Kidney (tissue), 14 donors: ENCODE data around the gene IL1RAPL2. TPM values are rescaled to one million over a fixed set of nuclear protein-coding genes. Genes with fewer than 3 reads are reported as not detected.

ENCODE experiments used
- DNase-seq, 5 donors: peaks; one replicate each; pipeline ENCODE4 v3.0.0-alpha.2; 2013 to 2020
- FAIRE-seq: peaks from 2 replicates; lab custom pipeline; 2012; peaks lifted over from hg19 to GRCh38; lab: Jason Lieb, UNC
- H3K27ac ChIP-seq, 2 donors: one replicate each; pipeline ENCODE4 v1.7.0; 2013; ENCODE audit warnings: low read depth in 2 of 2, low read length in 2 of 2, inconsistent platforms in 1 of 2
- H3K27me3 ChIP-seq: one replicate; pipeline ENCODE4 v1.7.1; 2013; ENCODE audit warnings: low read length, inconsistent platforms; ENCODE audit not compliant: control insufficient read depth, insufficient read depth
- H3K36me3 ChIP-seq, 3 donors: one replicate each; pipeline versions ENCODE4 v1.7.0 to v1.7.1; 2013; ENCODE audit warnings: low read length in 3 of 3, control low read depth in 1 of 3, inconsistent platforms in 1 of 3; ENCODE audit not compliant: insufficient read depth in 3 of 3, control insufficient read depth in 2 of 3
- H3K4me1 ChIP-seq, 3 donors: one replicate each; pipeline versions ENCODE4 v1.7.0 to v1.7.1; 2013; ENCODE audit warnings: low read length in 3 of 3, inconsistent platforms in 1 of 3, low read depth in 1 of 3; ENCODE audit not compliant: control insufficient read depth in 2 of 3, insufficient read depth in 2 of 3
- H3K4me3 ChIP-seq, 3 donors: one replicate each; pipeline versions ENCODE4 v1.7.0 to v1.8.1; 2013; ENCODE audit warnings: low read length in 3 of 3, control low read depth in 1 of 3, inconsistent platforms in 1 of 3
- H3K9ac ChIP-seq, 3 donors: one replicate each; pipeline versions ENCODE4 v1.7.0 to v1.7.1; 2013; ENCODE audit warnings: low read length in 3 of 3, control low read depth in 1 of 3, inconsistent platforms in 1 of 3
- H3K9me3 ChIP-seq, 3 donors: one replicate each; pipeline versions ENCODE4 v1.7.0 to v1.7.1; 2013; ENCODE audit warnings: low read length in 3 of 3, control low read depth in 1 of 3, inconsistent platforms in 1 of 3; ENCODE audit not compliant: control insufficient read depth in 2 of 3, insufficient read depth in 1 of 3
- CTCF ChIP-seq: IDR thresholded peaks from 3 replicates; pipeline ENCODE4 v1.5.1; 2012; ENCODE audit warnings: mild to moderate bottlenecking, moderate library complexity, borderline replicate concordance; ENCODE audit not compliant: insufficient read depth; ENCODE audit errors: extremely low read depth
- intact Hi-C: fragments of 100-400 bp; cut with DNase I; formaldehyde crosslinking; loops from one replicate; pipeline ENCODE4 v1.11.1; 2022
- polyA plus RNA-seq: library from polyadenylated mRNA; stranded (reverse); fragments of 350-450 nt; fragmentation: Illumina TruSeq; extraction: RNeasy Lipid Tissue Mini Kit (QIAGEN cat#74804); gene quantifications from one replicate; pipeline ENCODE4 v1.2.3, GENCODE V29; 2014; ENCODE audit warnings: low read depth, low replicate concordance; ENCODE audit not compliant: insufficient read depth
- total RNA-seq: library from RNA; stranded (reverse); fragmentation: NEBNext Ultra II Directional; extraction: Animal tissue kit (Norgen Biotek cat#: 25700); gene quantifications from one replicate; pipeline ENCODE4 v1.2.1, GENCODE V29; 2021
- donor health status: control.
- donor health status: control.
- donor health status: control.
- donor health status: control.
- donor health status: control.
- donor health status: DM: yes; HTN: yes; CAD: no.
- donor health status: Normal renal cell carcinoma (clear cell type).

IL1RAPL2 gene
- total and polyA plus RNA-seq, 2 donors from 2014 or later, result 0.13 to 0.25 TPM

- Histone ChIP-seq H3K27ac (no peak overlapping the region), H3K9ac (no peak overlapping the region), H3K36me3 (no peaks in the 10 kb centered on the region), H3K4me3 (no peak overlapping the region), H3K27me3 (no peaks in the 10 kb centered on the region), H3K4me1 (no peaks in the 10 kb centered on the region), H3K9me3 (no peaks in the 10 kb centered on the region)
- intact Hi-C loops, result no loop called here
- DNase-seq (no peak), FAIRE-seq (no peak)
- no peak for TF ChIP-seq CTCF
Measured at GRCh38 chrX:105134273-105134672, 568.3 kb downstream of the IL1RAPL2 start.

GRCh38 chrX:105136786-105137185 is 570.8 kb downstream of the IL1RAPL2 start:
- H3K9ac ChIP-seq, result no peak overlapping the region
- no peak for DNase-seq
- intact Hi-C loops, result no loop called here
- FAIRE-seq, result no peak
- H3K4me1 ChIP-seq, result no peaks in the 10 kb centered on the region
- H3K27me3 ChIP-seq, result no peaks in the 10 kb centered on the region
- no peak for TF ChIP-seq CTCF
- H3K36me3 ChIP-seq, result no peaks in the 10 kb centered on the region
- no peak overlapping the region for H3K4me3 ChIP-seq
- H3K27ac ChIP-seq, result no peak overlapping the region
- H3K9me3 ChIP-seq, result no peaks in the 10 kb centered on the region

GRCh38 chrX:105150036-105150435 is 584.0 kb downstream of the IL1RAPL2 start:
- no peak overlapping the region for H3K9ac ChIP-seq
- no peak overlapping the region for H3K27ac ChIP-seq
- TF ChIP-seq CTCF, result no peak
- intact Hi-C loops, result no loop called here
- H3K27me3 ChIP-seq, result peaks cover 4% of the 10 kb centered on the region
- H3K4me3 ChIP-seq, result no peak overlapping the region
- H3K4me1 ChIP-seq, result no peaks in the 10 kb centered on the region
- H3K36me3 ChIP-seq, result no peaks in the 10 kb centered on the region
- no peak for FAIRE-seq
- no peak for DNase-seq
- no peaks in the 10 kb centered on the region for H3K9me3 ChIP-seq

- Histone ChIP-seq H3K36me3 (no peaks in the 10 kb centered on the region), H3K9me3 (no peaks in the 10 kb centered on the region), H3K27ac (no peak overlapping the region), H3K27me3 (peaks cover 4% of the 10 kb centered on the region), H3K4me1 (no peaks in the 10 kb centered on the region), H3K9ac (no peak overlapping the region), H3K4me3 (no peak overlapping the region)
- TF ChIP-seq CTCF, result no peak
- FAIRE-seq (no peak), DNase-seq (peak in 2 of 5 donors; percentile 12 to 38)
- intact Hi-C loops, result no loop called here
Measured at GRCh38 chrX:105150557-105150956, 584.6 kb downstream of the IL1RAPL2 start.
